Upper lobe of right lung (tissue), 1 donor: Measurements from ENCODE around the gene NBEA. TPM values are rescaled to one million over a fixed set of nuclear protein-coding genes. Genes with fewer than 3 reads are reported as not detected.
A peak's percentile ranks its signal among the peaks of the same experiment; 100 is the strongest.

ENCODE experiments used
- ATAC-seq: fragments of 200-7000 bp; cut with Tn5 transposase; one replicate; pipeline ENCODE4 v1.9.1; 2020; ENCODE audit warnings: mild to moderate bottlenecking, moderate library complexity
- DNase-seq: peaks from one replicate; pipeline ENCODE4 v3.0.0-alpha.2; 2020
- H3K27ac ChIP-seq: fragments of 200-600 bp; one replicate; pipeline ENCODE4 v1.8.0; 2022
- H3K27me3 ChIP-seq: fragments of 200-600 bp; one replicate; pipeline ENCODE4 v1.8.0; 2022; ENCODE audit warnings: mild to moderate bottlenecking
- H3K36me3 ChIP-seq: fragments of 200-600 bp; one replicate; pipeline ENCODE4 v1.8.0; 2022
- H3K4me1 ChIP-seq: fragments of 200-600 bp; one replicate; pipeline ENCODE4 v1.8.0; 2022
- H3K4me3 ChIP-seq: fragments of 200-600 bp; one replicate; pipeline ENCODE4 v1.8.0; 2022; ENCODE audit warnings: mild to moderate bottlenecking
- H3K9me3 ChIP-seq: fragments of 200-600 bp; one replicate; pipeline ENCODE4 v1.8.0; 2022
- CTCF ChIP-seq: fragments of 200-600 bp; IDR thresholded peaks from one replicate; pipeline ENCODE4 v1.8.0; 2022; ENCODE audit warnings: antibody characterized with exemption
- intact Hi-C: fragments of 100-400 bp; cut with DNase I; formaldehyde crosslinking; loops from one replicate; pipeline ENCODE4 v1.11.0; 2022
- total RNA-seq: library from RNA; stranded (reverse); fragmentation: NEBNext Ultra II Directional; extraction: Animal tissue kit (Norgen Biotek cat#: 25700); gene quantifications from one replicate; pipeline ENCODE4 v1.2.1, GENCODE V29; 2021
- donor health status: DM: no; HTN: yes; CAD: no; lungs with severe emphysema.

NBEA gene
- total RNA-seq, 1 donor from 2014 or later: 5.6 TPM

GRCh38 chr13:35706721-35707120 is 764.7 kb downstream of the NBEA start:
- TF ChIP-seq CTCF: no peak
- ATAC-seq (peak; percentile 15), DNase-seq (no peak)
- no peaks in the 10 kb centered on the region for H3K36me3 ChIP-seq
- no peaks in the 10 kb centered on the region for H3K27me3 ChIP-seq
- intact Hi-C loops: no loop called here
- H3K9me3 ChIP-seq: no peaks in the 10 kb centered on the region
- H3K4me1 ChIP-seq: no peaks in the 10 kb centered on the region
- H3K4me3 ChIP-seq: no peak overlapping the region
- no peak overlapping the region for H3K27ac ChIP-seq

- DNase-seq (no peak), ATAC-seq (no peak)
- Histone ChIP-seq H3K4me1 (no peaks in the 10 kb centered on the region), H3K36me3 (no peaks in the 10 kb centered on the region), H3K9me3 (no peaks in the 10 kb centered on the region), H3K4me3 (no peak overlapping the region), H3K27ac (no peak overlapping the region), H3K27me3 (no peaks in the 10 kb centered on the region)
- intact Hi-C loops: no loop called here
- TF ChIP-seq CTCF: no peak
Measured at GRCh38 chr13:35711909-35712308, 769.8 kb downstream of the NBEA start.

GRCh38 chr13:35712907-35713761 is 771.1 kb downstream of the NBEA start:
- no peak overlapping the region for H3K4me3 ChIP-seq
- intact Hi-C loops: no loop called here
- no peaks in the 10 kb centered on the region for H3K36me3 ChIP-seq
- H3K4me1 ChIP-seq: no peaks in the 10 kb centered on the region
- no peak for TF ChIP-seq CTCF
- H3K27me3 ChIP-seq: no peaks in the 10 kb centered on the region
- no peaks in the 10 kb centered on the region for H3K9me3 ChIP-seq
- H3K27ac ChIP-seq: no peak overlapping the region
- DNase-seq (no peak), ATAC-seq (no peak)

GRCh38 chr13:35714121-35714520 is 772.1 kb downstream of the NBEA start:
- no peaks in the 10 kb centered on the region for H3K36me3 ChIP-seq

GRCh38 chr13:35714588-35715377 is 772.7 kb downstream of the NBEA start:
- no peak for TF ChIP-seq CTCF
- Histone ChIP-seq H3K9me3 (no peaks in the 10 kb centered on the region), H3K27me3 (no peaks in the 10 kb centered on the region), H3K4me3 (no peak overlapping the region), H3K4me1 (no peaks in the 10 kb centered on the region), H3K27ac (no peak overlapping the region), H3K36me3 (no peaks in the 10 kb centered on the region)
- no peak for ATAC-seq
- intact Hi-C loops: no loop called here
- DNase-seq: no peak

More at GRCh38 chr13:35714121-35714520, 772.1 kb downstream of the NBEA start:
- ATAC-seq (no peak), DNase-seq (no peak)
- no peak overlapping the region for H3K4me3 ChIP-seq
- intact Hi-C loops: no loop called here
- no peaks in the 10 kb centered on the region for H3K4me1 ChIP-seq
- H3K27me3 ChIP-seq: no peaks in the 10 kb centered on the region
- TF ChIP-seq CTCF: no peak
- no peak overlapping the region for H3K27ac ChIP-seq
- H3K9me3 ChIP-seq: no peaks in the 10 kb centered on the region
